ENCODE data around the gene TMEM72. TPM values are rescaled to one million over a fixed set of nuclear protein-coding genes. Genes with fewer than 3 reads are reported as not detected.

The TMEM72 gene
- total and polyA plus RNA-seq, 2 experiments from 2014 or later, result not detected

DNA sequence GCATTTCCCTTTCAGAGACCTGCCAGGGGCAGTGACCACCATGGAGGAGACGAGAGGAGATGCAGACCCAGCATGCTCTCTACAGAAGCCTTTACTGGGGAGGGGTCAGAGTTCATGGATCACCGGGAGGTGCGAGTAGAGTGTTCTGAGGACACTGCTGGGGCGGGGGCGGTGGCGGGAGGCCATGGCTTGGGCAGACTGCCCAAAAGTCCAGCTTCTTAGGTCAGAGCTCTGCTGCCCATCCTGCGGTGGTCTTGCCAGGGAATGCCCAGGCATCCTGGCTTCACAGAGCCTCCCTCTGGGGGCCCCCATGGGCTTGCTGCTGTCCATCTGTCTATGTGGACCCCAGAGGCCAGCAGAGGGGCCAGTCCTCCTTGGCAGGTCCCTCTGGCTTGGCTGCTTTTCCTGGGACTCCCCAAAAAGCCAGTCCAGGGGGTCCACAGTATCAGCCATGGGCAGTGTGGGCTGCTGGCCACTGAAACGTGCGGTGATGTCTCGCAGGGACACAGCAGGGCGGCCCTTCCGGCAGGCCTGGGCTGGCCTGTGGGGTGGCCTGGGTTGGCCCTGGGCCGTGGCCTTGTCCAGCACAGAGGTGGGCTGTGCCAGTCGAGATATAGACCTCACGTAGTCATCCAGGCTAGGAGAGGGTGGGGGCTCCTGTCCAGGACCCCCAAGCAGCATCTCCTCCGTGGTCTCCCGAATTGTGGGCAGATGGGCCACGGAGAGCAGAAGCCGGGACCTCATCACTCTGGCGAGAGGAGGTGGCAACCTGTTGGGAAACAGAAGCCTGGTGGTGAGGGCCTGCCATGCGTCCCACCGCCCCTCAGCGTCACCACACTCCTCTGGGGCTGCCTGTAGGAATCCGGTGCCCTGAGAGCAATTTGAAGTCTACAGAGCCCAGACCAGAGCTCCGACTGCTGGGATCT is 66.4 kb downstream of the TMEM72 start:
- H3K9me3 Mint-ChIP-seq, result no peaks in the 10 kb centered on the region
- no peak overlapping the region; the same call in 2 of the 3 replicates for H3K4me3 Mint-ChIP-seq
- H3K36me3 ChIP-seq (ENCODE audit: insufficient read depth), result no peaks in the 10 kb centered on the region
- H2AFZ ChIP-seq, result no peak overlapping the region
- peaks cover 18% of the 10 kb centered on the region for H3K27me3 Mint-ChIP-seq (ENCODE audit: insufficient read depth, low read depth, poor library complexity)
- H3K4me3 ChIP-seq, result no peak overlapping the region
- TF ChIP-seq ZNF462 (CRISPR knock-in tag; IDR thresholded peaks at IDR 0.05) (no peak), STAT1 (IDR thresholded peaks at IDR 0.05; ENCODE audit: unreplicated experiment) (no peak), CTCF (conservative IDR thresholded peaks at IDR 0.05; ENCODE audit: low read depth in 2 of 2) (no peak), REST (IDR thresholded peaks at IDR 0.05; ENCODE audit: unreplicated experiment) (no peak), ZNF114 (CRISPR knock-in tag; IDR thresholded peaks at IDR 0.05) (no peak), CREB1 (CRISPR knock-in tag; IDR thresholded peaks at IDR 0.05; ENCODE audit: low read depth) (no peak), EZH2 (IDR thresholded peaks at IDR 0.05; ENCODE audit: low read depth, unreplicated experiment) (no peak), ETS1 (IDR thresholded peaks at IDR 0.05) (no peak), EZH2phosphoT487 (IDR thresholded peaks at IDR 0.05; ENCODE audit: unreplicated experiment) (no peak), NANOG (IDR thresholded peaks at IDR 0.05; ENCODE audit: borderline replicate concordance) (no peak), ZNF331 (CRISPR knock-in tag; IDR thresholded peaks at IDR 0.05; ENCODE audit: low read depth) (no peak), JUNB (IDR thresholded peaks at IDR 0.05; ENCODE audit: unreplicated experiment) (no peak), POLR2AphosphoS5 (IDR thresholded peaks at IDR 0.05; ENCODE audit: low read depth) (no peak)
- H3F3A ChIP-seq (replicated peaks; ENCODE audit: low read depth), result no peaks in the 10 kb centered on the region
- no peaks in the 10 kb centered on the region for H3K9me2 ChIP-seq (ENCODE audit: insufficient read depth)
- peaks cover 3% of the 10 kb centered on the region; the same call in 2 of the 3 replicates for H3K36me3 Mint-ChIP-seq (ENCODE audit: low read depth)
- H3K27me3 ChIP-seq (ENCODE audit: insufficient read depth), result no peaks in the 10 kb centered on the region
- H3K4me2 ChIP-seq, result no peak overlapping the region
- H3K27ac Mint-ChIP-seq, result no peak overlapping the region
- peaks cover 65% of the 10 kb centered on the region for H3K4me1 Mint-ChIP-seq
- no peaks in the 10 kb centered on the region for H3K79me2 ChIP-seq (replicated peaks; ENCODE audit: insufficient read depth)
- no peak for ATAC-seq
- H4K20me1 ChIP-seq (replicated peaks; ENCODE audit: insufficient read depth), result no peaks in the 10 kb centered on the region
- no peak overlapping the region for H3K27ac ChIP-seq (ENCODE audit: low read depth)
- peaks cover 50% of the 10 kb centered on the region for H3K4me1 ChIP-seq (ENCODE audit: insufficient read depth)
- no peak for DNase-seq (ENCODE audit: low spot score)

Data from GM23338 (cell line).